CD8-positive, alpha-beta memory T cell (primary cell): ENCODE measurements around the gene CERK. TPM values are rescaled to one million over a fixed set of nuclear protein-coding genes. Genes with fewer than 3 reads are reported as not detected.

Source experiments
- CTCF ChIA-PET: fragments of 350-600 bp; sonication (Branson Sonifier 250); formaldehyde crosslinking; loops from one replicate; lab custom pipeline; 2021; ENCODE audit warnings: antibody characterized with exemption; lab: Charles Lee
- POLR2A ChIA-PET: fragments of 350-600 bp; sonication (Branson Sonifier 250); formaldehyde crosslinking; loops from one replicate; lab custom pipeline; 2021; ENCODE audit warnings: antibody characterized with exemption; lab: Charles Lee
- DNase-seq, 5 donors: peaks; one replicate each; pipeline versions ENCODE4 v3.0.0 to v3.0.0-alpha.2; 2020 to 2022; ENCODE audit warnings: mixed read lengths in 1 of 5
- H3K27ac ChIP-seq: one replicate; pipeline ENCODE4 v1.7.0; 2013; ENCODE audit warnings: low read depth, mild to moderate bottlenecking, low read length, moderate library complexity
- H3K27me3 ChIP-seq: 2 replicates; pipeline ENCODE4 v1.7.0; 2013; ENCODE audit warnings: low read length, mild to moderate bottlenecking; ENCODE audit not compliant: insufficient read depth, poor library complexity, severe bottlenecking
- H3K36me3 ChIP-seq: 2 replicates; pipeline ENCODE4 v1.7.0; 2013; ENCODE audit warnings: mild to moderate bottlenecking, low read length, moderate library complexity; ENCODE audit not compliant: insufficient read depth
- H3K4me1 ChIP-seq: 2 replicates; pipeline ENCODE4 v1.7.0; 2013; ENCODE audit warnings: mild to moderate bottlenecking, low read length, moderate library complexity; ENCODE audit not compliant: insufficient read depth
- H3K4me3 ChIP-seq: 2 replicates; pipeline ENCODE4 v1.7.0; 2013; ENCODE audit warnings: mild to moderate bottlenecking, low read length
- H3K9me3 ChIP-seq: 2 replicates; pipeline ENCODE4 v1.7.0; 2013; ENCODE audit warnings: mild to moderate bottlenecking, low read length
- H3K27ac Mint-ChIP-seq, 8 donors: one replicate each; pipeline ENCODE4 v1.8.0; 2020 to 2021; ENCODE audit warnings: mixed read lengths in 8 of 8, mild to moderate bottlenecking in 6 of 8, inconsistent platforms in 3 of 8, moderate library complexity in 3 of 8
- H3K27me3 Mint-ChIP-seq, 2 donors: one replicate each; pipeline ENCODE4 v1.8.0; 2020 to 2021; ENCODE audit warnings: mixed read lengths in 2 of 2, mild to moderate bottlenecking in 1 of 2, moderate library complexity in 1 of 2
- H3K36me3 Mint-ChIP-seq, 3 donors: one replicate each; pipeline ENCODE4 v1.8.0; 2020 to 2021; ENCODE audit warnings: mixed read lengths in 3 of 3, inconsistent platforms in 1 of 3, mild to moderate bottlenecking in 1 of 3
- H3K4me1 Mint-ChIP-seq, 3 donors: one replicate each; pipeline ENCODE4 v1.8.0; 2020 to 2021; ENCODE audit warnings: mixed read lengths in 3 of 3, inconsistent platforms in 1 of 3, mild to moderate bottlenecking in 1 of 3
- H3K4me3 Mint-ChIP-seq, 7 donors: one replicate each; pipeline ENCODE4 v1.8.0; 2020 to 2021; ENCODE audit warnings: mixed read lengths in 7 of 7, mild to moderate bottlenecking in 6 of 7, moderate library complexity in 4 of 7, inconsistent platforms in 2 of 7
- H3K9me3 Mint-ChIP-seq, 5 donors: one replicate each; pipeline ENCODE4 v1.8.0; 2020 to 2022; ENCODE audit warnings: mixed read lengths in 5 of 5, mild to moderate bottlenecking in 3 of 5, moderate library complexity in 2 of 5, inconsistent platforms in 1 of 5
- polyA plus RNA-seq: library from polyadenylated mRNA; unstranded; fragments of 300-500 nt; fragmentation: Illumina TruSeq; gene quantifications from one replicate; pipeline ENCODE4 v1.2.3, GENCODE V29; 2021
- total RNA-seq, 2 experiments: library from RNA; stranded (reverse); gene quantifications; one replicate each; pipeline ENCODE4 v1.2.3, GENCODE V29; 2021

The CERK gene
- total and polyA plus RNA-seq, 3 experiments from 2014 or later: 64.3 to 108 (median 64.5) TPM

- H3K27ac Mint-ChIP-seq: peak overlapping the region; percentile 99 to 100 (median 100)
- Histone ChIP-seq H3K27me3 (no peaks in the 10 kb centered on the region), H3K9me3 (no peaks in the 10 kb centered on the region), H3K27ac (peak overlapping the region; percentile 99), H3K4me3 (peak overlapping the region; percentile 98), H3K4me1 (peaks cover 43% of the 10 kb centered on the region), H3K36me3 (no peaks in the 10 kb centered on the region)
- peak overlapping the region; percentile 96 to 100 (median 99) for H3K4me3 Mint-ChIP-seq
- peaks cover 54 to 79% (median 72%) of the 10 kb centered on the region in 3 donors for H3K4me1 Mint-ChIP-seq
- POLR2A ChIA-PET: interaction anchor here (0.6 to 3.2 kb wide), 12 partner anchors 11 to 428 kb away, joined by 3 to 46 read pairs (median 8); partner anchors contain the start of genes CERK and TRMU
- no peaks in the 10 kb centered on the region for H3K9me3 Mint-ChIP-seq
- CTCF ChIA-PET: interaction anchor here (0.7 to 11.8 kb wide), 9 partner anchors 12 to 1553 kb away, joined by 3 to 133 read pairs (median 5); no protein-coding TSS in a partner anchor
- no peaks in the 10 kb centered on the region for H3K27me3 Mint-ChIP-seq
- peak; percentile 54 to 69 (median 63) for DNase-seq
- H3K36me3 Mint-ChIP-seq: peaks cover 0 to 40% (median 3%) of the 10 kb centered on the region in 3 donors
These were observed 25.1 kb upstream of the CERK start for GRCh38 chr22:46763051-46763705.

- ChIA-PET POLR2A (interaction anchor here (0.6 to 3.2 kb wide), 13 partner anchors 9 to 427 kb away, joined by 3 to 46 read pairs (median 8); partner anchors contain the start of genes CERK and TRMU), CTCF (interaction anchor here (0.7 to 11.8 kb wide), 9 partner anchors 11 to 1552 kb away, joined by 3 to 133 read pairs (median 5); no protein-coding TSS in a partner anchor)
- Histone ChIP-seq H3K27me3 (no peaks in the 10 kb centered on the region), H3K9me3 (no peaks in the 10 kb centered on the region), H3K27ac (peak within 1 kb of the TSS; percentile 99), H3K4me1 (peaks cover 43% of the 10 kb centered on the region), H3K36me3 (no peaks in the 10 kb centered on the region), H3K4me3 (peak within 1 kb of the TSS; percentile 98)
- H3K27ac Mint-ChIP-seq: peak within 1 kb of the TSS; percentile 99 to 100 (median 100)
- H3K9me3 Mint-ChIP-seq: no peaks in the 10 kb centered on the region
- DNase-seq: peak; percentile 88 to 95 (median 92)
- H3K36me3 Mint-ChIP-seq: peaks cover 0 to 35% (median 3%) of the 10 kb centered on the region in 3 donors
- H3K4me1 Mint-ChIP-seq: peaks cover 48 to 73% (median 65%) of the 10 kb centered on the region in 3 donors
- H3K27me3 Mint-ChIP-seq: no peaks in the 10 kb centered on the region
- H3K4me3 Mint-ChIP-seq: peak within 1 kb of the TSS; percentile 96 to 100 (median 99)
These were observed 24.4 kb upstream of the CERK start, which contains the start of gene TBC1D22A for GRCh38 chr22:46762238-46763050. TBC1D22A (plus strand) TSS chr22:46762650; CDS start chr22:46762787, 137 bp downstream.

- Histone ChIP-seq H3K36me3 (no peaks in the 10 kb centered on the region), H3K9me3 (no peaks in the 10 kb centered on the region), H3K4me1 (peaks cover 38% of the 10 kb centered on the region), H3K27me3 (no peaks in the 10 kb centered on the region), H3K4me3 (peak overlapping the region; percentile 98), H3K27ac (peak overlapping the region; percentile 99)
- Mint-ChIP-seq H3K4me1 (peaks cover 41 to 65% (median 59%) of the 10 kb centered on the region in 3 donors), H3K9me3 (peaks cover 0 to under 1% (median 0%) of the 10 kb centered on the region in 5 donors), H3K4me3 (peak overlapping the region; percentile 96 to 100 (median 99)), H3K36me3 (peaks cover 0 to 27% (median under 1%) of the 10 kb centered on the region in 3 donors), H3K27me3 (no peaks in the 10 kb centered on the region), H3K27ac (peak overlapping the region; percentile 99 to 100 (median 100))
- CTCF ChIA-PET: interaction anchor here (0.7 to 11.8 kb wide), 6 partner anchors 10 to 41 kb away, joined by 3 to 133 read pairs (median 6); no protein-coding TSS in a partner anchor
- DNase-seq: no peak
- POLR2A ChIA-PET: interaction anchor here (0.6 to 3.2 kb wide), 13 partner anchors 8 to 426 kb away, joined by 3 to 46 read pairs (median 7); partner anchors contain the start of genes CERK and TRMU
These were observed 23.6 kb upstream of the CERK start for GRCh38 chr22:46761539-46762237.

- peaks cover 38% of the 10 kb centered on the region for H3K4me1 ChIP-seq
- no peak overlapping the region for H3K4me3 ChIP-seq
- POLR2A ChIA-PET: interaction anchor here (0.6 to 3.2 kb wide), 4 partner anchors 11 to 30 kb away, joined by 3 to 46 read pairs (median 5); no protein-coding TSS in a partner anchor
These were observed 23.0 kb upstream of the CERK start for GRCh38 chr22:46761017-46761416.

GRCh38 chr22:46758867-46759290 is 20.8 kb upstream of the CERK start:
- peaks cover 0 to 4% (median 0%) of the 10 kb centered on the region in 5 donors for H3K9me3 Mint-ChIP-seq
- Histone ChIP-seq H3K27ac (no peak overlapping the region), H3K36me3 (no peaks in the 10 kb centered on the region), H3K4me1 (peaks cover 25% of the 10 kb centered on the region), H3K4me3 (no peak overlapping the region), H3K9me3 (peaks cover 4% of the 10 kb centered on the region), H3K27me3 (no peaks in the 10 kb centered on the region)
- peaks cover 0 to 16% (median 1%) of the 10 kb centered on the region in 3 donors for H3K36me3 Mint-ChIP-seq
- ChIA-PET CTCF (interaction anchor here (0.9 to 11.8 kb wide), 14 partner anchors 9 to 47 kb away, joined by 3 to 133 read pairs (median 6); partner anchors contain the start of gene CERK), POLR2A (interaction anchor here (1.2 kb wide), 1 partner anchor 10 kb away, joined by 5 read pairs; no protein-coding TSS in a partner anchor)
- peak; percentile 22 to 67 (median 36) for DNase-seq
- H3K4me1 Mint-ChIP-seq: peaks cover 31 to 46% (median 41%) of the 10 kb centered on the region in 3 donors
- H3K4me3 Mint-ChIP-seq: peak overlapping the region in 1 of 7 donors; percentile 88
- H3K27ac Mint-ChIP-seq: peak overlapping the region in 7 of 8 donors; percentile 2 to 95 (median 87)
- no peaks in the 10 kb centered on the region for H3K27me3 Mint-ChIP-seq

More at GRCh38 chr22:46761017-46761416, 23.0 kb upstream of the CERK start:
- peaks cover 4% of the 10 kb centered on the region for H3K9me3 ChIP-seq
- no peaks in the 10 kb centered on the region for H3K27me3 ChIP-seq
- peaks cover 0 to 4% (median 0%) of the 10 kb centered on the region in 5 donors for H3K9me3 Mint-ChIP-seq
- H3K4me3 Mint-ChIP-seq: peak overlapping the region; percentile 68 to 100 (median 99)
- H3K27ac ChIP-seq: no peak overlapping the region
- no peaks in the 10 kb centered on the region for H3K27me3 Mint-ChIP-seq
- DNase-seq: no peak
- CTCF ChIA-PET: interaction anchor here (0.7 to 11.8 kb wide), 3 partner anchors 20 to 42 kb away, joined by 3 to 133 read pairs (median 38); no protein-coding TSS in a partner anchor
- H3K36me3 ChIP-seq: no peaks in the 10 kb centered on the region
- peak overlapping the region; percentile 53 to 100 (median 98) for H3K27ac Mint-ChIP-seq
- peaks cover 41 to 60% (median 59%) of the 10 kb centered on the region in 3 donors for H3K4me1 Mint-ChIP-seq
- H3K36me3 Mint-ChIP-seq: peaks cover 0 to 24% (median 1%) of the 10 kb centered on the region in 3 donors

- POLR2A ChIA-PET: interaction anchor here (1.2 kb wide), 1 partner anchor 9 kb away, joined by 5 read pairs; no protein-coding TSS in a partner anchor
These were observed 20.1 kb upstream of the CERK start for GRCh38 chr22:46758121-46758520.

More at GRCh38 chr22:46758121-46758520, 20.1 kb upstream of the CERK start:
- no peaks in the 10 kb centered on the region for H3K36me3 ChIP-seq
- H3K36me3 Mint-ChIP-seq: peaks cover 0 to 15% (median 1%) of the 10 kb centered on the region in 3 donors
- peaks cover 0 to 4% (median 0%) of the 10 kb centered on the region in 5 donors for H3K9me3 Mint-ChIP-seq
- no peak for DNase-seq
- peaks cover 4% of the 10 kb centered on the region for H3K9me3 ChIP-seq
- peak overlapping the region in 1 of 7 donors; percentile 88 for H3K4me3 Mint-ChIP-seq
- H3K4me3 ChIP-seq: no peak overlapping the region
- H3K27me3 Mint-ChIP-seq: no peaks in the 10 kb centered on the region
- peaks cover 25 to 39% (median 34%) of the 10 kb centered on the region in 3 donors for H3K4me1 Mint-ChIP-seq
- H3K4me1 ChIP-seq: peaks cover 18% of the 10 kb centered on the region
- no peaks in the 10 kb centered on the region for H3K27me3 ChIP-seq
- no peak overlapping the region for H3K27ac Mint-ChIP-seq
- CTCF ChIA-PET: interaction anchor here (0.9 to 11.8 kb wide), 14 partner anchors 8 to 48 kb away, joined by 3 to 133 read pairs (median 6); partner anchors contain the start of gene CERK
- H3K27ac ChIP-seq: no peak overlapping the region
